H1 (cell line): ENCODE measurements around the gene ASPA. TPM values are rescaled to one million over a fixed set of nuclear protein-coding genes. Genes with fewer than 3 reads are reported as not detected.

Experiments
- CHD2 ChIP-seq: IDR thresholded peaks from 2 replicates; pipeline ENCODE4 v1.6.1; 2012; ENCODE audit warnings: low read length, improper control_type of control experiment
- EZH2 ChIP-seq: fragments of 200-600 bp; sonication (generic); IDR thresholded peaks from 2 replicates; pipeline ENCODE4 v1.7.1; 2012; ENCODE audit warnings: low read depth, mild to moderate bottlenecking, moderate library complexity, low read length, inconsistent platforms; ENCODE audit not compliant: severe bottlenecking
- NANOG ChIP-seq: IDR thresholded peaks from 2 replicates; pipeline ENCODE4 v1.6.1; 2011; ENCODE audit warnings: low read length, low read depth, mild to moderate bottlenecking, inconsistent platforms; ENCODE audit not compliant: insufficient read depth, poor library complexity, severe bottlenecking
- polyA plus RNA-seq, 7 experiments: library from polyadenylated mRNA; depleted of rRNA in 3 of 7; stranded (reverse) in 5 of 7; unstranded in 2 of 7; fragments of >200 nt in 5 of 7; fragments of 200-250 nt in 2 of 7; gene quantifications; 1 replicate in 5 of 7; 2 replicates in 1 of 7; 4 replicates in 1 of 7; pipeline versions ENCODE4 v1.2.1 to v1.2.3, GENCODE V29; 2011 to 2013; ENCODE audit warnings: missing spikeins in 2 of 7, mixed read lengths in 2 of 7
- total RNA-seq: library from RNA; stranded (reverse); fragmentation: NEBNext Ultra II Directional; extraction: Animal tissue kit (Norgen Biotek cat#: 25700); gene quantifications from 2 replicates; pipeline ENCODE4 v1.2.1, GENCODE V29; 2021
- TF ChIP-seq, protein P1 (sequence below): fragments of 300-600 bp; sonication (generic); IDR thresholded peaks from 2 replicates; pipeline ENCODE4 v1.7.1; 2012; ENCODE audit warnings: low read length, moderate library complexity, mild to moderate bottlenecking, inconsistent platforms; ENCODE audit not compliant: insufficient replicate concordance
- TF ChIP-seq, protein P2 (sequence below): IDR thresholded peaks from 2 replicates; pipeline ENCODE4 v1.6.1; 2011; ENCODE audit warnings: low read depth, mild to moderate bottlenecking, low read length; ENCODE audit not compliant: insufficient read depth

Gene ASPA
- total and polyA plus RNA-seq, 2 of the 8 experiments (the other 6 are each of a cell fraction or from before 2014, with no cell fraction given), result 0.03 TPM; not detected in 1

DNA sequence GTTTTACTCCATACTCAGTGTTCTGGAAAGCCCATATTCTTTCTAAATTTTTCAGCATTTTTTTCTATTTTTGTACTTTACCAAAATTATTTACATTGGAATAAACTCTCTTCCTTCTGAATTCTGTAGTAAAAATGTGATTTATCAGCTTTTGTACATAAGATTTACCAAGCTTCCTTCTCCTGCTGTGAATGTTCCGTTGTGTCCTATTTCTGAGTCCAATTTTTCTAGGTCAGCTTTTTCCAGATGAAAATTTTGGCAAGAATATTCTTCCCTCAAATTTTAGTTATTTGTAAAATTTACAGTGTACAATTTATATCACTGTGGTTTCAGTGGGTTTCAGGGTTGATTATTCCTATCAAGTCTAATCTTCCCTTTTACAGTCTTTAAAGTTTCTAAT, 27.5 kb downstream of the ASPA start (continued):
- TF ChIP-seq, protein P1, sequence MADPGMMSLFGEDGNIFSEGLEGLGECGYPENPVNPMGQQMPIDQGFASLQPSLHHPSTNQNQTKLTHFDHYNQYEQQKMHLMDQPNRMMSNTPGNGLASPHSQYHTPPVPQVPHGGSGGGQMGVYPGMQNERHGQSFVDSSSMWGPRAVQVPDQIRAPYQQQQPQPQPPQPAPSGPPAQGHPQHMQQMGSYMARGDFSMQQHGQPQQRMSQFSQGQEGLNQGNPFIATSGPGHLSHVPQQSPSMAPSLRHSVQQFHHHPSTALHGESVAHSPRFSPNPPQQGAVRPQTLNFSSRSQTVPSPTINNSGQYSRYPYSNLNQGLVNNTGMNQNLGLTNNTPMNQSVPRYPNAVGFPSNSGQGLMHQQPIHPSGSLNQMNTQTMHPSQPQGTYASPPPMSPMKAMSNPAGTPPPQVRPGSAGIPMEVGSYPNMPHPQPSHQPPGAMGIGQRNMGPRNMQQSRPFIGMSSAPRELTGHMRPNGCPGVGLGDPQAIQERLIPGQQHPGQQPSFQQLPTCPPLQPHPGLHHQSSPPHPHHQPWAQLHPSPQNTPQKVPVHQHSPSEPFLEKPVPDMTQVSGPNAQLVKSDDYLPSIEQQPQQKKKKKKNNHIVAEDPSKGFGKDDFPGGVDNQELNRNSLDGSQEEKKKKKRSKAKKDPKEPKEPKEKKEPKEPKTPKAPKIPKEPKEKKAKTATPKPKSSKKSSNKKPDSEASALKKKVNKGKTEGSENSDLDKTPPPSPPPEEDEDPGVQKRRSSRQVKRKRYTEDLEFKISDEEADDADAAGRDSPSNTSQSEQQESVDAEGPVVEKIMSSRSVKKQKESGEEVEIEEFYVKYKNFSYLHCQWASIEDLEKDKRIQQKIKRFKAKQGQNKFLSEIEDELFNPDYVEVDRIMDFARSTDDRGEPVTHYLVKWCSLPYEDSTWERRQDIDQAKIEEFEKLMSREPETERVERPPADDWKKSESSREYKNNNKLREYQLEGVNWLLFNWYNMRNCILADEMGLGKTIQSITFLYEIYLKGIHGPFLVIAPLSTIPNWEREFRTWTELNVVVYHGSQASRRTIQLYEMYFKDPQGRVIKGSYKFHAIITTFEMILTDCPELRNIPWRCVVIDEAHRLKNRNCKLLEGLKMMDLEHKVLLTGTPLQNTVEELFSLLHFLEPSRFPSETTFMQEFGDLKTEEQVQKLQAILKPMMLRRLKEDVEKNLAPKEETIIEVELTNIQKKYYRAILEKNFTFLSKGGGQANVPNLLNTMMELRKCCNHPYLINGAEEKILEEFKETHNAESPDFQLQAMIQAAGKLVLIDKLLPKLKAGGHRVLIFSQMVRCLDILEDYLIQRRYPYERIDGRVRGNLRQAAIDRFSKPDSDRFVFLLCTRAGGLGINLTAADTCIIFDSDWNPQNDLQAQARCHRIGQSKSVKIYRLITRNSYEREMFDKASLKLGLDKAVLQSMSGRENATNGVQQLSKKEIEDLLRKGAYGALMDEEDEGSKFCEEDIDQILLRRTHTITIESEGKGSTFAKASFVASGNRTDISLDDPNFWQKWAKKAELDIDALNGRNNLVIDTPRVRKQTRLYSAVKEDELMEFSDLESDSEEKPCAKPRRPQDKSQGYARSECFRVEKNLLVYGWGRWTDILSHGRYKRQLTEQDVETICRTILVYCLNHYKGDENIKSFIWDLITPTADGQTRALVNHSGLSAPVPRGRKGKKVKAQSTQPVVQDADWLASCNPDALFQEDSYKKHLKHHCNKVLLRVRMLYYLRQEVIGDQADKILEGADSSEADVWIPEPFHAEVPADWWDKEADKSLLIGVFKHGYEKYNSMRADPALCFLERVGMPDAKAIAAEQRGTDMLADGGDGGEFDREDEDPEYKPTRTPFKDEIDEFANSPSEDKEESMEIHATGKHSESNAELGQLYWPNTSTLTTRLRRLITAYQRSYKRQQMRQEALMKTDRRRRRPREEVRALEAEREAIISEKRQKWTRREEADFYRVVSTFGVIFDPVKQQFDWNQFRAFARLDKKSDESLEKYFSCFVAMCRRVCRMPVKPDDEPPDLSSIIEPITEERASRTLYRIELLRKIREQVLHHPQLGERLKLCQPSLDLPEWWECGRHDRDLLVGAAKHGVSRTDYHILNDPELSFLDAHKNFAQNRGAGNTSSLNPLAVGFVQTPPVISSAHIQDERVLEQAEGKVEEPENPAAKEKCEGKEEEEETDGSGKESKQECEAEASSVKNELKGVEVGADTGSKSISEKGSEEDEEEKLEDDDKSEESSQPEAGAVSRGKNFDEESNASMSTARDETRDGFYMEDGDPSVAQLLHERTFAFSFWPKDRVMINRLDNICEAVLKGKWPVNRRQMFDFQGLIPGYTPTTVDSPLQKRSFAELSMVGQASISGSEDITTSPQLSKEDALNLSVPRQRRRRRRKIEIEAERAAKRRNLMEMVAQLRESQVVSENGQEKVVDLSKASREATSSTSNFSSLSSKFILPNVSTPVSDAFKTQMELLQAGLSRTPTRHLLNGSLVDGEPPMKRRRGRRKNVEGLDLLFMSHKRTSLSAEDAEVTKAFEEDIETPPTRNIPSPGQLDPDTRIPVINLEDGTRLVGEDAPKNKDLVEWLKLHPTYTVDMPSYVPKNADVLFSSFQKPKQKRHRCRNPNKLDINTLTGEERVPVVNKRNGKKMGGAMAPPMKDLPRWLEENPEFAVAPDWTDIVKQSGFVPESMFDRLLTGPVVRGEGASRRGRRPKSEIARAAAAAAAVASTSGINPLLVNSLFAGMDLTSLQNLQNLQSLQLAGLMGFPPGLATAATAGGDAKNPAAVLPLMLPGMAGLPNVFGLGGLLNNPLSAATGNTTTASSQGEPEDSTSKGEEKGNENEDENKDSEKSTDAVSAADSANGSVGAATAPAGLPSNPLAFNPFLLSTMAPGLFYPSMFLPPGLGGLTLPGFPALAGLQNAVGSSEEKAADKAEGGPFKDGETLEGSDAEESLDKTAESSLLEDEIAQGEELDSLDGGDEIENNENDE, result no peak
- TF ChIP-seq, protein P2, sequence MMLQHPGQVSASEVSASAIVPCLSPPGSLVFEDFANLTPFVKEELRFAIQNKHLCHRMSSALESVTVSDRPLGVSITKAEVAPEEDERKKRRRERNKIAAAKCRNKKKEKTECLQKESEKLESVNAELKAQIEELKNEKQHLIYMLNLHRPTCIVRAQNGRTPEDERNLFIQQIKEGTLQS, result no peak
- TF ChIP-seq EZH2, result no peak
- TF ChIP-seq CHD2, result no peak
- no peak for TF ChIP-seq NANOG
